Measurements from ENCODE around the gene PARP16. TPM values are rescaled to one million over a fixed set of nuclear protein-coding genes. Genes with fewer than 3 reads are reported as not detected.

Gene PARP16
- total and polyA plus RNA-seq, 9 of the 15 experiments (the other 6 are each of a cell fraction or from before 2014, with no cell fraction given), result 3.0 to 9.9 (median 5.8) TPM

DNA sequence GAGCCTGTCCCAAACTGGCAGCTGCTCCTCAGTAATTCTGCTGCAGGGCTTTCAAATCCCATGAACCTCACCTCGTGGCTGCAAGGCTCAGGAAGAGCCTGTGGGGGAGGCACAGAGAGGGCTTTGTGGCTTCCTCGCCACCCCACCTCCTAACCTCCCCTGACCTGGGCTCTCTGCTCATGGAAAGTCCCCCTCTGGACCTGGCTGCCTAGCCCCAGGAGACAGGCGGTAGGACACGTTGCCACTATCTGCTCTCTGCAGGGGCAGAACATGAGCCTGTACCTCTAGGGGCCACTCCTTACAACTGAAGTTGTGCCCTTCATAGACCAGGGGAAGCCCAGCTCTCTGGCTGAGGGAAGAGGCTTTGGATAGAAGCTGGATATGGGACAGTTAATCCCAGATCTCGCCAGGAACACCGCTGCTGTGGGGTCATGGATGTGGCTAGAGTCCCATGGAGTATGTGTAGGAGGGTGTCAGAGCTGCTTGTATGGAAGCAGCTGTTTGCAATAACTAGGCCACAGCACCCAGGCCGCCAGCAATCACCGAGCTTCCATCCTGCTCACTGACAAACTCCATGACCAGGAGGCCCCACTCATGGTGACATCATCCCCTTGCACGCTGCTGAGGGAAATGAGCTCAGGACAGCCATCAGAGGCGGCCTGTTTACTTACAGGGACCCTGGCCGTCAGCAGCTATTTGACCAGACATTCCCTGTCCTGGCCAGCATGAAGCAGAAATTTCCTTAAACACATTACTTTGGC lies 41.4 kb downstream of the PARP16 start (continued):
- TF ChIP-seq MYNN (IDR thresholded peaks at IDR 0.05) (no peak), MYNN (CRISPR knock-in tag; IDR thresholded peaks at IDR 0.05) (no peak), JUN (IDR thresholded peaks at IDR 0.05; ENCODE audit: borderline replicate concordance, low read depth, low read length) (peak; percentile 72), JUN (CRISPR knock-in tag; IDR thresholded peaks at IDR 0.05; ENCODE audit: borderline replicate concordance) (no peak), RBM17 (IDR thresholded peaks at IDR 0.05; ENCODE audit: borderline replicate concordance, low read depth, low read length) (no peak), PHB (CRISPR knock-in tag; IDR thresholded peaks at IDR 0.05) (no peak), FOXK2 (conservative IDR thresholded peaks at IDR 0.05 in 1 of 2, IDR thresholded peaks at IDR 0.05 in 1 of 2; ENCODE audit: low read depth in 2 of 2) (0 out of 4 replicates have a peak, but pooled peaks of 1 of the 2 experiments have one; percentile 21), ZNF133 (CRISPR knock-in tag; IDR thresholded peaks at IDR 0.05) (no peak), SIN3B (IDR thresholded peaks at IDR 0.05; ENCODE audit: low read depth) (no peak), ZNF24 (IDR thresholded peaks at IDR 0.05) (no peak), ZNF318 (IDR thresholded peaks at IDR 0.05; ENCODE audit: borderline replicate concordance in 1 of 2, low read depth in 1 of 2) (no peak), ATF7 (IDR thresholded peaks at IDR 0.05) (peak; percentile 86), TOE1 (IDR thresholded peaks at IDR 0.05; ENCODE audit: borderline replicate concordance) (no peak), TOE1 (CRISPR knock-in tag; IDR thresholded peaks at IDR 0.05; ENCODE audit: borderline replicate concordance, low read depth) (no peak), ETV5 (CRISPR knock-in tag; IDR thresholded peaks at IDR 0.05; ENCODE audit: low read depth) (no peak), TEAD4 (IDR thresholded peaks at IDR 0.05; ENCODE audit: low read length) (no peak), TEAD4 (CRISPR knock-in tag; IDR thresholded peaks at IDR 0.05; ENCODE audit: borderline replicate concordance) (no peak), NFE2 (IDR thresholded peaks at IDR 0.05; ENCODE audit: low read depth) (no peak), SAFB (IDR thresholded peaks at IDR 0.05; ENCODE audit: borderline replicate concordance, low read depth, low read length) (no peak)
- TF ChIP-seq, protein P1, sequence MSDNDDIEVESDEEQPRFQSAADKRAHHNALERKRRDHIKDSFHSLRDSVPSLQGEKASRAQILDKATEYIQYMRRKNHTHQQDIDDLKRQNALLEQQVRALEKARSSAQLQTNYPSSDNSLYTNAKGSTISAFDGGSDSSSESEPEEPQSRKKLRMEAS (CRISPR knock-in tag; IDR thresholded peaks at IDR 0.05), result peak; percentile 32; the same call in 1 of the 2 replicates

All from K562 (cell line).